Measurements from ENCODE around the gene MMUT.
"Not testable (repeated sequence)": the region's sequence is repeated elsewhere in the genome, so short reads cannot be mapped to it uniquely, and the experiment has no call there.

Gene MMUT

GRCh38 chr6:49416195-49416594 lies 46.9 kb downstream of the MMUT start:
- no peak for DNase-seq

- DNase-seq = no peak
Observed at GRCh38 chr6:49415358-49415757, 47.7 kb downstream of the MMUT start.

- no peak for DNase-seq
Observed at GRCh38 chr6:49410564-49410963, 52.5 kb downstream of the MMUT start.

- DNase-seq = peak; percentile 57
Observed at GRCh38 chr6:49409951-49410542, 53.0 kb downstream of the MMUT start.

GRCh38 chr6:49406250-49406970 lies 56.6 kb downstream of the MMUT start:
- DNase-seq = no peak

- DNase-seq = no peak
Observed at GRCh38 chr6:49401063-49401462, 62.0 kb downstream of the MMUT start.

GRCh38 chr6:49386667-49387508 lies 76.2 kb downstream of the MMUT start:
- DNase-seq = not testable (repeated sequence)

- no peak for DNase-seq
Observed at GRCh38 chr6:49384904-49385303, 78.1 kb downstream of the MMUT start.
